Keratinocyte (primary cell): ENCODE measurements around the gene YLPM1.

ENCODE experiments used
- EZH2 ChIP-seq: IDR thresholded peaks from one replicate; pipeline ENCODE4 v1.6.1; 2012; ENCODE audit warnings: inconsistent platforms, mild to moderate bottlenecking, low read length, moderate library complexity
- TF ChIP-seq, protein P1 (sequence below), 3 experiments: IDR thresholded peaks in 1 of 3; conservative IDR thresholded peaks in 1 of 3; optimal IDR thresholded peaks in 1 of 3; 2 replicates in 2 of 3; 3 replicates in 1 of 3; pipeline versions ENCODE3 to v1.5.1; 2011; ENCODE audit warnings: low read length in 3 of 3, mild to moderate bottlenecking in 3 of 3, moderate library complexity in 2 of 3, control low read depth in 1 of 3, inconsistent platforms in 1 of 3; ENCODE audit not compliant: insufficient read depth in 2 of 3; ENCODE audit errors: extremely low read depth in 1 of 3

- TF ChIP-seq, protein P1, sequence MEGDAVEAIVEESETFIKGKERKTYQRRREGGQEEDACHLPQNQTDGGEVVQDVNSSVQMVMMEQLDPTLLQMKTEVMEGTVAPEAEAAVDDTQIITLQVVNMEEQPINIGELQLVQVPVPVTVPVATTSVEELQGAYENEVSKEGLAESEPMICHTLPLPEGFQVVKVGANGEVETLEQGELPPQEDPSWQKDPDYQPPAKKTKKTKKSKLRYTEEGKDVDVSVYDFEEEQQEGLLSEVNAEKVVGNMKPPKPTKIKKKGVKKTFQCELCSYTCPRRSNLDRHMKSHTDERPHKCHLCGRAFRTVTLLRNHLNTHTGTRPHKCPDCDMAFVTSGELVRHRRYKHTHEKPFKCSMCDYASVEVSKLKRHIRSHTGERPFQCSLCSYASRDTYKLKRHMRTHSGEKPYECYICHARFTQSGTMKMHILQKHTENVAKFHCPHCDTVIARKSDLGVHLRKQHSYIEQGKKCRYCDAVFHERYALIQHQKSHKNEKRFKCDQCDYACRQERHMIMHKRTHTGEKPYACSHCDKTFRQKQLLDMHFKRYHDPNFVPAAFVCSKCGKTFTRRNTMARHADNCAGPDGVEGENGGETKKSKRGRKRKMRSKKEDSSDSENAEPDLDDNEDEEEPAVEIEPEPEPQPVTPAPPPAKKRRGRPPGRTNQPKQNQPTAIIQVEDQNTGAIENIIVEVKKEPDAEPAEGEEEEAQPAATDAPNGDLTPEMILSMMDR (optimal IDR thresholded peaks at IDR 0.05 in 1 of 3, IDR thresholded peaks at IDR 0.05 in 1 of 3, conservative IDR thresholded peaks at IDR 0.05 in 1 of 3; ENCODE audit: extremely low read depth in 1 of 3, insufficient read depth in 2 of 3, low read length in 3 of 3), result no peak
- TF ChIP-seq EZH2, result no peak
Measured at GRCh38 chr14:74801396-74801795, 38.3 kb downstream of the YLPM1 start.
